GM23338 (cell line): ENCODE results near the gene NTNG2. TPM values are rescaled to one million over a fixed set of nuclear protein-coding genes. Genes with fewer than 3 reads are reported as not detected.

Experiments
- ATAC-seq: fragments of 200-7000 bp; cut with Tn5 transposase; 3 replicates; pipeline ENCODE4 v1.9.1; 2020
- DNase-seq: peaks from one replicate; pipeline ENCODE4 v3.0.0-alpha.2; 2015; ENCODE audit warnings: low spot score
- H2AFZ ChIP-seq: fragments of 200-600 bp; sonication (generic); 2 replicates; pipeline ENCODE4 v1.8.0; 2016; ENCODE audit warnings: antibody characterized with exemption, mild to moderate bottlenecking, moderate library complexity
- H3F3A ChIP-seq: fragments of 200-600 bp; sonication (generic); replicated peaks from 2 replicates; pipeline ENCODE4 v1.8.0; 2017; ENCODE audit warnings: antibody characterized with exemption, mixed run types, low read depth
- H3K27ac ChIP-seq: fragments of 200-600 bp; sonication (generic); 2 replicates; pipeline ENCODE4 v1.6.1; 2016; ENCODE audit warnings: low read depth
- H3K27me3 ChIP-seq: fragments of 200-600 bp; sonication (generic); 2 replicates; pipeline ENCODE4 v1.8.0; 2016; ENCODE audit warnings: mild to moderate bottlenecking, mixed run types, moderate library complexity; ENCODE audit not compliant: insufficient read depth
- H3K36me3 ChIP-seq: fragments of 200-600 bp; sonication (generic); 2 replicates; pipeline ENCODE4 v1.8.0; 2016; ENCODE audit warnings: mild to moderate bottlenecking; ENCODE audit not compliant: insufficient read depth
- H3K4me1 ChIP-seq: fragments of 200-600 bp; sonication (generic); 2 replicates; pipeline ENCODE4 v1.8.0; 2016; ENCODE audit warnings: mild to moderate bottlenecking, moderate library complexity; ENCODE audit not compliant: insufficient read depth
- H3K4me2 ChIP-seq: fragments of 200-600 bp; sonication (generic); 2 replicates; pipeline ENCODE4 v1.7.1; 2017; ENCODE audit warnings: mixed run types
- H3K4me3 ChIP-seq: fragments of 200-600 bp; sonication (generic); 2 replicates; pipeline ENCODE4 v1.6.1; 2016; ENCODE audit warnings: mixed run types
- H3K79me2 ChIP-seq: fragments of 200-600 bp; sonication (generic); replicated peaks from 2 replicates; pipeline ENCODE4 v1.8.0; 2017; ENCODE audit warnings: mild to moderate bottlenecking; ENCODE audit not compliant: insufficient read depth
- H3K9me2 ChIP-seq: fragments of 200-600 bp; sonication (generic); 2 replicates; pipeline ENCODE4 v1.8.0; 2017; ENCODE audit not compliant: insufficient read depth
- H4K20me1 ChIP-seq: fragments of 200-600 bp; sonication (generic); replicated peaks from 2 replicates; pipeline ENCODE4 v1.8.0; 2017; ENCODE audit warnings: mild to moderate bottlenecking; ENCODE audit not compliant: insufficient read depth
- H3K27ac Mint-ChIP-seq: 2 replicates; pipeline ENCODE4 v1.8.0; 2020; ENCODE audit warnings: inconsistent platforms, mild to moderate bottlenecking, moderate library complexity, mixed read lengths
- H3K27me3 Mint-ChIP-seq: 3 replicates; pipeline ENCODE4 v1.8.0; 2022; ENCODE audit warnings: low read depth, mild to moderate bottlenecking, moderate library complexity, mixed read lengths, inconsistent platforms; ENCODE audit not compliant: insufficient read depth, poor library complexity
- H3K36me3 Mint-ChIP-seq: 3 replicates; pipeline ENCODE4 v1.8.0; 2021; ENCODE audit warnings: low read depth, mild to moderate bottlenecking, inconsistent platforms, moderate library complexity, mixed read lengths
- H3K4me1 Mint-ChIP-seq: 3 replicates; pipeline ENCODE4 v1.8.0; 2020; ENCODE audit warnings: mild to moderate bottlenecking, inconsistent platforms, mixed read lengths
- H3K4me3 Mint-ChIP-seq: 3 replicates; pipeline ENCODE4 v1.8.0; 2021; ENCODE audit warnings: moderate library complexity, mild to moderate bottlenecking, inconsistent platforms, mixed read lengths
- H3K9me3 Mint-ChIP-seq: 3 replicates; pipeline ENCODE4 v1.8.0; 2020; ENCODE audit warnings: moderate library complexity, mild to moderate bottlenecking, inconsistent platforms, mixed read lengths
- CREB1 ChIP-seq: fragments of 250-450 bp; sonication (Bioruptor Pico); IDR thresholded peaks from 2 replicates; pipeline ENCODE4 v1.5.0; 2020; ENCODE audit warnings: low read depth, mild to moderate bottlenecking, moderate library complexity
- EZH2 ChIP-seq: fragments of 200-600 bp; sonication (generic); IDR thresholded peaks from one replicate; pipeline ENCODE4 v1.8.0; 2017; ENCODE audit warnings: antibody characterized with exemption, mild to moderate bottlenecking, low read depth; ENCODE audit not compliant: unreplicated experiment
- EZH2phosphoT487 ChIP-seq: fragments of 200-600 bp; sonication (generic); IDR thresholded peaks from one replicate; pipeline ENCODE4 v1.8.1; 2018; ENCODE audit warnings: antibody characterized with exemption; ENCODE audit not compliant: unreplicated experiment
- JUNB ChIP-seq: IDR thresholded peaks from one replicate; pipeline ENCODE4 v1.6.1; 2016; ENCODE audit warnings: antibody characterized with exemption; ENCODE audit not compliant: unreplicated experiment
- NANOG ChIP-seq: IDR thresholded peaks from 2 replicates; pipeline ENCODE4 v1.6.1; 2016; ENCODE audit warnings: antibody characterized with exemption, borderline replicate concordance
- POLR2AphosphoS5 ChIP-seq: IDR thresholded peaks from 2 replicates; pipeline ENCODE4 v1.6.1; 2016; ENCODE audit warnings: antibody characterized with exemption, low read depth
- STAT1 ChIP-seq: IDR thresholded peaks from one replicate; pipeline ENCODE4 v1.6.1; 2016; ENCODE audit warnings: antibody characterized with exemption; ENCODE audit not compliant: unreplicated experiment
- ZNF114 ChIP-seq: fragments of 250-450 bp; sonication (Bioruptor Pico); IDR thresholded peaks from 2 replicates; pipeline ENCODE4 v1.5.0; 2020; ENCODE audit warnings: mild to moderate bottlenecking, moderate library complexity
- ZNF331 ChIP-seq: fragments of 250-450 bp; sonication (Bioruptor Pico); IDR thresholded peaks from 2 replicates; pipeline ENCODE4 v1.5.0; 2020; ENCODE audit warnings: low read depth, mild to moderate bottlenecking, moderate library complexity
- polyA plus RNA-seq: library from polyadenylated mRNA; unstranded; fragments of >200 nt; fragmentation: Nextera tagmentation; extraction: Ambion mirVana; gene quantifications from 2 replicates; pipeline ENCODE4 v1.2.1, GENCODE V29; 2016
- total RNA-seq: library from RNA; depleted of rRNA; stranded (reverse); fragments of >200 nt; shearing (Covaris generic); gene quantifications from 2 replicates; pipeline ENCODE4 v1.2.3, GENCODE V29; 2014
- TF ChIP-seq, protein P1 (sequence below): IDR thresholded peaks from 2 replicates; pipeline ENCODE4 v1.6.1; 2016; ENCODE audit warnings: antibody characterized with exemption
- TF ChIP-seq, protein P2 (sequence below): IDR thresholded peaks from one replicate; pipeline ENCODE4 v1.6.1; 2018; ENCODE audit warnings: antibody characterized with exemption; ENCODE audit not compliant: unreplicated experiment
- TF ChIP-seq, protein P3 (sequence below): fragments of 250-450 bp; sonication (Bioruptor Pico); IDR thresholded peaks from 2 replicates; pipeline ENCODE4 v1.5.0; 2020; ENCODE audit warnings: mild to moderate bottlenecking, moderate library complexity
- TF ChIP-seq, protein P4 (sequence below), 2 experiments: fragments of 200-600 bp in 1 of 2; sonication (generic) in 1 of 2; conservative IDR thresholded peaks; 2 replicates each; pipeline versions ENCODE4 v1.5.1 to v1.6.1; 2016 to 2017; ENCODE audit warnings: antibody characterized with exemption in 2 of 2, low read depth in 2 of 2, mild to moderate bottlenecking in 2 of 2, moderate library complexity in 1 of 2

NTNG2 gene
- total and polyA plus RNA-seq, 2 experiments from 2014 or later, result 0.99 to 1.7 TPM

- TF ChIP-seq POLR2AphosphoS5 (no peak), ZNF114 (CRISPR knock-in tag) (no peak), EZH2phosphoT487 (no peak)
These were observed 40.8 kb upstream of the NTNG2 start (continued) for GRCh38 chr9:132121021-132121420.

DNA sequence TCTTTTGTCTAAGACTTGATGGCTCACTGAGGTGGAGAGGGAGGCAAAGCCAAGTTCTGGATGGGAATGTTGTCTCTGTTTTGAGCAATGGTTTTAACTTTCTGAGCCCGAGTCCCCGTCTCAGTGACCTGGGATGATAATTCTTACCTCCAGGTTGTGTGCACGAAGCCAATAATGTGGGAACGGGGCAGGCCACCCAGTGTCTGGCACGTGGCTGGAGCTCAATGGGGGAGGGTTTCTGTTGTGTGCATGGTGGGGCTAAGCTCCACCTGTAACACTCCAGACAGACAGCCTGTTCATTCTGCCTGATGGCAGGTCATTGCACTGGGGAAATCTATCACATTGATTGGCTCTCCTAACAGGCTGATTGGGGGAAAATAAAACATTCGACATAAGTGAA, 37.1 kb upstream of the NTNG2 start:
- ATAC-seq (peak; percentile 17), DNase-seq (no peak)
- Histone ChIP-seq H2AFZ (peak overlapping the region; percentile 18; the same call in 1 of the 2 replicates), H3K9me2 (no peaks in the 10 kb centered on the region), H3K36me3 (no peaks in the 10 kb centered on the region), H3K4me2 (peak overlapping the region; percentile 70; the same call in 1 of the 2 replicates), H3K4me3 (0 out of 2 replicates have a peak overlapping the region, but pooled peaks have one; percentile 29), H3K27me3 (0 out of 2 replicates have a peak, but pooled peaks cover 7% of the 10 kb centered on the region), H3F3A (no peaks in the 10 kb centered on the region), H3K27ac (no peak overlapping the region), H3K79me2 (no peaks in the 10 kb centered on the region), H4K20me1 (no peaks in the 10 kb centered on the region), H3K4me1 (peaks cover 43% of the 10 kb centered on the region)
- Mint-ChIP-seq H3K4me3 (no peak overlapping the region; the same call in 2 of the 3 replicates), H3K27ac (no peak overlapping the region; the same call in 1 of the 2 replicates), H3K9me3 (no peaks in the 10 kb centered on the region), H3K27me3 (peaks cover 17% of the 10 kb centered on the region), H3K4me1 (peaks cover 64% of the 10 kb centered on the region), H3K36me3 (no peaks in the 10 kb centered on the region; the same call in 2 of the 3 replicates)
- TF ChIP-seq, protein P1, sequence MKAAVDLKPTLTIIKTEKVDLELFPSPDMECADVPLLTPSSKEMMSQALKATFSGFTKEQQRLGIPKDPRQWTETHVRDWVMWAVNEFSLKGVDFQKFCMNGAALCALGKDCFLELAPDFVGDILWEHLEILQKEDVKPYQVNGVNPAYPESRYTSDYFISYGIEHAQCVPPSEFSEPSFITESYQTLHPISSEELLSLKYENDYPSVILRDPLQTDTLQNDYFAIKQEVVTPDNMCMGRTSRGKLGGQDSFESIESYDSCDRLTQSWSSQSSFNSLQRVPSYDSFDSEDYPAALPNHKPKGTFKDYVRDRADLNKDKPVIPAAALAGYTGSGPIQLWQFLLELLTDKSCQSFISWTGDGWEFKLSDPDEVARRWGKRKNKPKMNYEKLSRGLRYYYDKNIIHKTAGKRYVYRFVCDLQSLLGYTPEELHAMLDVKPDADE, result no peak
- TF ChIP-seq EZH2 (no peak), NANOG (no peak), POLR2AphosphoS5 (no peak), ZNF331 (CRISPR knock-in tag) (no peak), CREB1 (CRISPR knock-in tag) (no peak), STAT1 (no peak), ZNF114 (CRISPR knock-in tag) (no peak), EZH2phosphoT487 (no peak), JUNB (no peak)
- TF ChIP-seq, protein P2, sequence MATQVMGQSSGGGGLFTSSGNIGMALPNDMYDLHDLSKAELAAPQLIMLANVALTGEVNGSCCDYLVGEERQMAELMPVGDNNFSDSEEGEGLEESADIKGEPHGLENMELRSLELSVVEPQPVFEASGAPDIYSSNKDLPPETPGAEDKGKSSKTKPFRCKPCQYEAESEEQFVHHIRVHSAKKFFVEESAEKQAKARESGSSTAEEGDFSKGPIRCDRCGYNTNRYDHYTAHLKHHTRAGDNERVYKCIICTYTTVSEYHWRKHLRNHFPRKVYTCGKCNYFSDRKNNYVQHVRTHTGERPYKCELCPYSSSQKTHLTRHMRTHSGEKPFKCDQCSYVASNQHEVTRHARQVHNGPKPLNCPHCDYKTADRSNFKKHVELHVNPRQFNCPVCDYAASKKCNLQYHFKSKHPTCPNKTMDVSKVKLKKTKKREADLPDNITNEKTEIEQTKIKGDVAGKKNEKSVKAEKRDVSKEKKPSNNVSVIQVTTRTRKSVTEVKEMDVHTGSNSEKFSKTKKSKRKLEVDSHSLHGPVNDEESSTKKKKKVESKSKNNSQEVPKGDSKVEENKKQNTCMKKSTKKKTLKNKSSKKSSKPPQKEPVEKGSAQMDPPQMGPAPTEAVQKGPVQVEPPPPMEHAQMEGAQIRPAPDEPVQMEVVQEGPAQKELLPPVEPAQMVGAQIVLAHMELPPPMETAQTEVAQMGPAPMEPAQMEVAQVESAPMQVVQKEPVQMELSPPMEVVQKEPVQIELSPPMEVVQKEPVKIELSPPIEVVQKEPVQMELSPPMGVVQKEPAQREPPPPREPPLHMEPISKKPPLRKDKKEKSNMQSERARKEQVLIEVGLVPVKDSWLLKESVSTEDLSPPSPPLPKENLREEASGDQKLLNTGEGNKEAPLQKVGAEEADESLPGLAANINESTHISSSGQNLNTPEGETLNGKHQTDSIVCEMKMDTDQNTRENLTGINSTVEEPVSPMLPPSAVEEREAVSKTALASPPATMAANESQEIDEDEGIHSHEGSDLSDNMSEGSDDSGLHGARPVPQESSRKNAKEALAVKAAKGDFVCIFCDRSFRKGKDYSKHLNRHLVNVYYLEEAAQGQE, result no peak
- TF ChIP-seq, protein P3, sequence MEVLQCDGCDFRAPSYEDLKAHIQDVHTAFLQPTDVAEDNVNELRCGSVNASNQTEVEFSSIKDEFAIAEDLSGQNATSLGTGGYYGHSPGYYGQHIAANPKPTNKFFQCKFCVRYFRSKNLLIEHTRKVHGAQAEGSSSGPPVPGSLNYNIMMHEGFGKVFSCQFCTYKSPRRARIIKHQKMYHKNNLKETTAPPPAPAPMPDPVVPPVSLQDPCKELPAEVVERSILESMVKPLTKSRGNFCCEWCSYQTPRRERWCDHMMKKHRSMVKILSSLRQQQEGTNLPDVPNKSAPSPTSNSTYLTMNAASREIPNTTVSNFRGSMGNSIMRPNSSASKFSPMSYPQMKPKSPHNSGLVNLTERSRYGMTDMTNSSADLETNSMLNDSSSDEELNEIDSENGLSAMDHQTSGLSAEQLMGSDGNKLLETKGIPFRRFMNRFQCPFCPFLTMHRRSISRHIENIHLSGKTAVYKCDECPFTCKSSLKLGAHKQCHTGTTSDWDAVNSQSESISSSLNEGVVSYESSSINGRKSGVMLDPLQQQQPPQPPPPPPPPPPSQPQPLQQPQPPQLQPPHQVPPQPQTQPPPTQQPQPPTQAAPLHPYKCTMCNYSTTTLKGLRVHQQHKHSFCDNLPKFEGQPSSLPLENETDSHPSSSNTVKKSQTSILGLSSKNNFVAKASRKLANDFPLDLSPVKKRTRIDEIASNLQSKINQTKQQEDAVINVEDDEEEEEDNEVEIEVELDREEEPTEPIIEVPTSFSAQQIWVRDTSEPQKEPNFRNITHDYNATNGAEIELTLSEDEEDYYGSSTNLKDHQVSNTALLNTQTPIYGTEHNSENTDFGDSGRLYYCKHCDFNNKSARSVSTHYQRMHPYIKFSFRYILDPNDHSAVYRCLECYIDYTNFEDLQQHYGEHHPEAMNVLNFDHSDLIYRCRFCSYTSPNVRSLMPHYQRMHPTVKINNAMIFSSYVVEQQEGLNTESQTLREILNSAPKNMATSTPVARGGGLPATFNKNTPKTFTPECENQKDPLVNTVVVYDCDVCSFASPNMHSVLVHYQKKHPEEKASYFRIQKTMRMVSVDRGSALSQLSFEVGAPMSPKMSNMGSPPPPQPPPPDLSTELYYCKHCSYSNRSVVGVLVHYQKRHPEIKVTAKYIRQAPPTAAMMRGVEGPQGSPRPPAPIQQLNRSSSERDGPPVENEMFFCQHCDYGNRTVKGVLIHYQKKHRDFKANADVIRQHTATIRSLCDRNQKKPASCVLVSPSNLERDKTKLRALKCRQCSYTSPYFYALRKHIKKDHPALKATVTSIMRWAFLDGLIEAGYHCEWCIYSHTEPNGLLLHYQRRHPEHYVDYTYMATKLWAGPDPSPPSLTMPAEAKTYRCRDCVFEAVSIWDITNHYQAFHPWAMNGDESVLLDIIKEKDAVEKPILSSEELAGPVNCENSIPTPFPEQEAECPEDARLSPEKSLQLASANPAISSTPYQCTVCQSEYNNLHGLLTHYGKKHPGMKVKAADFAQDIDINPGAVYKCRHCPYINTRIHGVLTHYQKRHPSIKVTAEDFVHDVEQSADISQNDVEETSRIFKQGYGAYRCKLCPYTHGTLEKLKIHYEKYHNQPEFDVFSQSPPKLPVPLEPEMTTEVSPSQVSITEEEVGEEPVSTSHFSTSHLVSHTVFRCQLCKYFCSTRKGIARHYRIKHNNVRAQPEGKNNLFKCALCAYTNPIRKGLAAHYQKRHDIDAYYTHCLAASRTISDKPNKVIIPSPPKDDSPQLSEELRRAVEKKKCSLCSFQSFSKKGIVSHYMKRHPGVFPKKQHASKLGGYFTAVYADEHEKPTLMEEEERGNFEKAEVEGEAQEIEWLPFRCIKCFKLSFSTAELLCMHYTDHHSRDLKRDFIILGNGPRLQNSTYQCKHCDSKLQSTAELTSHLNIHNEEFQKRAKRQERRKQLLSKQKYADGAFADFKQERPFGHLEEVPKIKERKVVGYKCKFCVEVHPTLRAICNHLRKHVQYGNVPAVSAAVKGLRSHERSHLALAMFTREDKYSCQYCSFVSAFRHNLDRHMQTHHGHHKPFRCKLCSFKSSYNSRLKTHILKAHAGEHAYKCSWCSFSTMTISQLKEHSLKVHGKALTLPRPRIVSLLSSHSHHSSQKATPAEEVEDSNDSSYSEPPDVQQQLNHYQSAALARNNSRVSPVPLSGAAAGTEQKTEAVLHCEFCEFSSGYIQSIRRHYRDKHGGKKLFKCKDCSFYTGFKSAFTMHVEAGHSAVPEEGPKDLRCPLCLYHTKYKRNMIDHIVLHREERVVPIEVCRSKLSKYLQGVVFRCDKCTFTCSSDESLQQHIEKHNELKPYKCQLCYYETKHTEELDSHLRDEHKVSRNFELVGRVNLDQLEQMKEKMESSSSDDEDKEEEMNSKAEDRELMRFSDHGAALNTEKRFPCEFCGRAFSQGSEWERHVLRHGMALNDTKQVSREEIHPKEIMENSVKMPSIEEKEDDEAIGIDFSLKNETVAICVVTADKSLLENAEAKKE (CRISPR knock-in tag), result no peak
- TF ChIP-seq, protein P4, sequence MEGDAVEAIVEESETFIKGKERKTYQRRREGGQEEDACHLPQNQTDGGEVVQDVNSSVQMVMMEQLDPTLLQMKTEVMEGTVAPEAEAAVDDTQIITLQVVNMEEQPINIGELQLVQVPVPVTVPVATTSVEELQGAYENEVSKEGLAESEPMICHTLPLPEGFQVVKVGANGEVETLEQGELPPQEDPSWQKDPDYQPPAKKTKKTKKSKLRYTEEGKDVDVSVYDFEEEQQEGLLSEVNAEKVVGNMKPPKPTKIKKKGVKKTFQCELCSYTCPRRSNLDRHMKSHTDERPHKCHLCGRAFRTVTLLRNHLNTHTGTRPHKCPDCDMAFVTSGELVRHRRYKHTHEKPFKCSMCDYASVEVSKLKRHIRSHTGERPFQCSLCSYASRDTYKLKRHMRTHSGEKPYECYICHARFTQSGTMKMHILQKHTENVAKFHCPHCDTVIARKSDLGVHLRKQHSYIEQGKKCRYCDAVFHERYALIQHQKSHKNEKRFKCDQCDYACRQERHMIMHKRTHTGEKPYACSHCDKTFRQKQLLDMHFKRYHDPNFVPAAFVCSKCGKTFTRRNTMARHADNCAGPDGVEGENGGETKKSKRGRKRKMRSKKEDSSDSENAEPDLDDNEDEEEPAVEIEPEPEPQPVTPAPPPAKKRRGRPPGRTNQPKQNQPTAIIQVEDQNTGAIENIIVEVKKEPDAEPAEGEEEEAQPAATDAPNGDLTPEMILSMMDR (conservative IDR thresholded peaks at IDR 0.05; ENCODE audit: low read depth in 2 of 2), result no peak
